Esophagus squamous epithelium (tissue), 4 donors: ENCODE measurements around the gene MOV10.

Experiments
- POLR2A ChIP-seq, 4 donors: fragments of 450-650 bp; IDR thresholded peaks; one replicate each; pipeline ENCODE4 v1.6.1; 2017; ENCODE audit warnings: antibody characterized with exemption in 4 of 4, mild to moderate bottlenecking in 4 of 4, moderate library complexity in 3 of 4
- TF ChIP-seq, protein P1 (sequence below), 6 experiments: fragments of 450-650 bp in 4 of 6; fragments of 200-600 bp in 2 of 6; sonication (generic) in 2 of 6; IDR thresholded peaks; one replicate each; pipeline ENCODE4 v1.5.1; 2016 to 2019; ENCODE audit warnings: antibody characterized with exemption in 6 of 6, mild to moderate bottlenecking in 4 of 6, moderate library complexity in 4 of 6

- TF ChIP-seq, protein P1, sequence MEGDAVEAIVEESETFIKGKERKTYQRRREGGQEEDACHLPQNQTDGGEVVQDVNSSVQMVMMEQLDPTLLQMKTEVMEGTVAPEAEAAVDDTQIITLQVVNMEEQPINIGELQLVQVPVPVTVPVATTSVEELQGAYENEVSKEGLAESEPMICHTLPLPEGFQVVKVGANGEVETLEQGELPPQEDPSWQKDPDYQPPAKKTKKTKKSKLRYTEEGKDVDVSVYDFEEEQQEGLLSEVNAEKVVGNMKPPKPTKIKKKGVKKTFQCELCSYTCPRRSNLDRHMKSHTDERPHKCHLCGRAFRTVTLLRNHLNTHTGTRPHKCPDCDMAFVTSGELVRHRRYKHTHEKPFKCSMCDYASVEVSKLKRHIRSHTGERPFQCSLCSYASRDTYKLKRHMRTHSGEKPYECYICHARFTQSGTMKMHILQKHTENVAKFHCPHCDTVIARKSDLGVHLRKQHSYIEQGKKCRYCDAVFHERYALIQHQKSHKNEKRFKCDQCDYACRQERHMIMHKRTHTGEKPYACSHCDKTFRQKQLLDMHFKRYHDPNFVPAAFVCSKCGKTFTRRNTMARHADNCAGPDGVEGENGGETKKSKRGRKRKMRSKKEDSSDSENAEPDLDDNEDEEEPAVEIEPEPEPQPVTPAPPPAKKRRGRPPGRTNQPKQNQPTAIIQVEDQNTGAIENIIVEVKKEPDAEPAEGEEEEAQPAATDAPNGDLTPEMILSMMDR (IDR thresholded peaks at IDR 0.05): no peak
- no peak for TF ChIP-seq POLR2A (IDR thresholded peaks at IDR 0.05)
Observed at GRCh38 chr1:112643080-112643479, 31.4 kb upstream of the MOV10 start.
